GM19023 (cell line): ENCODE measurements around the gene STAT6.

ENCODE experiments used
- ATAC-seq: cut with Tn5 transposase; IDR thresholded peaks from one replicate; pipeline ENCODE4 v1.9.1; 2021; ENCODE audit warnings: mild to moderate bottlenecking, moderate library complexity; ENCODE audit not compliant: unreplicated experiment

Gene STAT6

DNA sequence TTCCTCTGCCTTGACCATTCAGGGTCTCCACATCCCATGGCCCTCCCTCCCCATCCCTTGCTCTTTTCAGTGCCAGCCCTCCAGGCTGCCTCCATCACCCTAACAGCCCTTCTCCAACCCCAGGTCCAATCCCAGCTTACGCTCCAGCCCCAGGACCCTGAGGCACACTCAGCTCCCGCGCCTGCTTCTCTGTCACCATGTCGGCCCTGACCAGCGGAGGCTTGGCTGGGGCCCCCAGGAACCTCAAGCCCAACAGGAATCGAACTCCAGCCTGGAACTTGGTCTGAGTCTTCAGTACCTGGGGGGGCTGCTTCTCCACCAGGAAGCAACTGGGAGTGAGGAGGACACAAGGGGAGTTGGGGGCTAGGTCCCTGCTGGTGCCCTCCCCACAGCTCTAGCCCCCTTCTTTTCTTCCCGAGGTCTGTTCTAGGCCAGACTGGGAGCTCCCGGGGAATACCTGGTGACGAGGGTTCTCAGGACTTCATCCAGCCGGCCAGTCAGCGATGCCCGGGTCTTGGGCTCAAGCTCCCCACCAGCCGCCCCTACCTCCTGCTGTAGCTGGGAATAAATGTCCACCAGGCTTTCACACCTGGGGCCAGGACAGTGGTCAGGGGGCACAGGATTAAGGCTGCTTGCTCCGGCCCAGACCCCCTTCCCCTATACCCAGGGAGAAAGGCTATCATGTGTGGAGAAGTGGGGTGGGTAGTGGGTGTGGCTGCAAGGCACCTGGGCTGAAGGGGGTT is 6.0 kb downstream of the STAT6 start:
- ATAC-seq = no peak

GRCh38 chr12:57104292-57104910 is 6.8 kb downstream of the STAT6 start:
- ATAC-seq = no peak

- no peak for ATAC-seq
These were observed 7.3 kb downstream of the STAT6 start for GRCh38 chr12:57103856-57104255.

DNA sequence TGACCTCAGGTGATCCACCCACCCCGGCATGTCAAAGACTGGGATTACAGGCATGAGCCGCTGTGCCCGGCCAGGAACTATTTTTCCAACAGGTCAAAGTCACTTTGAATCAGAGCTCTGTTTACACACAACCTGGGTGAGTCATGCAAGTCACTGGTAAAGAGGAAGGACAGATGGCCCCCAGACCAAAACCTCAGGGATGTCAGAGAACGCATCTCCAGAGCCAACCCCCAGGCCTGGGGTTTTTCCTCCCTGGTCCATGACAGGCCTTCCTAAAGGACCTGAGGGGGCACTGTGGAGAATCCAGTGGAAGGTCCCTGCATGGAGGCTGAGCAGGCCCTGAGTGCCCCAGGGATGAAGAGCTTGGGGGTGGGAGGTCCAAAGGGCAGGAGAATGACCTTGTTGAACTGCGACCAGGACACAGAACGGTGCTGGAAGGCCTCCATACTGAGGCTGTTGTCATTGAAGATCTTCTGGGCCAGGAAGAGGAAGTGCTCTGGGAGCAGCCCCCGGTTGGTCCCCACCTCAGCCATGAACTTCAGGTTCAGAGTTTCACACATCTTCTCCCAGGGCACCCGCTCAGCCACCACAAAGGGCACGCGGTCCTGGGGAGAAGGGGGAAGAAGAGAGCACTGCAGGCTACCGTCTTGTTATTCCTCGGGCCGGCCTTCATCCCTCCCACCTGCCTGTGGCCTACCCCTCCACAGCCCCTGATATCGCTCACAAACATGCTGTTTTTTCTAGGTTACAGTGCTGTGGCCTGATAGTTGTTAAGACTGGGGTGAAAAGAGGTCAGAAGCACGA is 9.1 kb downstream of the STAT6 start:
- ATAC-seq = no peak

DNA sequence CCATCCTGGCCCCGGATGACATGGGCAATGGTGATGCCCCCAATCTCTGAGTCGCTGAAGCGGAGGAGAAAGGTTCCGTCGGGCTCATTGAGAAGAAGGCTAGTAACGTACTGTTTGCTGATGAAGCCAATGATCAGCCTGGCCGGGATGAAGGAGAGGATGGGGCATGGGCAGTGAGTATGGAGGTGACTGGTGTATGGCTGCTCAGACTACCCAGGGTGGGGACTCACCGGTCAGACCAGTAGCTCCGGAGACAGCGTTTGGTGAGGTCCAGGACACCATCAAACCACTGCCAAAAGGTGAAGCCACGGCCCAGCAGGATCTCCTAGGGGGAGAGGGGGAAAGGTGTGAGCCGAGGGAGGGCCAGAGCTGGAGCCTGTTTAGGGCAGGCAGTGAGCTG is 11.4 kb downstream of the STAT6 start:
- ATAC-seq = no peak

GRCh38 chr12:57099047-57099714 is 12.0 kb downstream of the STAT6 start:
- ATAC-seq = no peak

GRCh38 chr12:57098546-57098945 is 12.6 kb downstream of the STAT6 start:
- ATAC-seq = no peak

DNA sequence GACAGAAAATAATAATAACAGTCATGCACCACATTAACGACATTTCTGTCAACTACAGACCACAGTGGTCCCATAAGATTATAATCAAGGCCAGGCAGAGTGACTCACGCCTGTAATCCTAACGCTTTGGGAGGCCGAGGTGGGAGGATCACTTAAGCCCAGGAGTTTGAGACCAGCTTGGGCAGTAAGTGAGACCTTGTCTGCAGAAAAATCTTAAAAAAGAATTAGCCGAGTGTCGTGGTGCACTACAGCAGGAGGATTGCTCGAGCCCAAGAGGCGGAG is 13.7 kb downstream of the STAT6 start:
- ATAC-seq = no peak

GRCh38 chr12:57096748-57097553 is 14.2 kb downstream of the STAT6 start:
- no peak for ATAC-seq

GRCh38 chr12:57096099-57096572 is 15.0 kb downstream of the STAT6 start:
- ATAC-seq = no peak

DNA sequence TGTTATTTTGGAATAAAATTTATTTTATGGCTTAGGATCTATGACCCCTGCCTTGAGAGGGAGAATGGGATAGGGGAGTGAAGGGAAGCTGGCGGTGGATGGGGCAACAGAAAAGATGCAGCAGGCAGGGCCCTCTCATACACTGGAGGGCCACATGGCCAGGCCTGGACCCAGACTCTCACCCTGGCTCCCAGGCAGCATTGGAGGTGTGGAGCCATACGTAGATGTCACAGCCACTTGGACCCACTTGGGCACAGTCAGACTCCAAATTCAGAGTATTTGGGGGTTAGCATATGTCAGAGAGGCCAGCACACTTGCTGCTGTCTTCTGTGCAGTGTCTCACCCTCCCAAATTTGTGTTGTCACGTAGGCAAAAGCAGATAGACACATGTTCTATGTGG is 15.7 kb downstream of the STAT6 start:
- ATAC-seq = no peak

DNA sequence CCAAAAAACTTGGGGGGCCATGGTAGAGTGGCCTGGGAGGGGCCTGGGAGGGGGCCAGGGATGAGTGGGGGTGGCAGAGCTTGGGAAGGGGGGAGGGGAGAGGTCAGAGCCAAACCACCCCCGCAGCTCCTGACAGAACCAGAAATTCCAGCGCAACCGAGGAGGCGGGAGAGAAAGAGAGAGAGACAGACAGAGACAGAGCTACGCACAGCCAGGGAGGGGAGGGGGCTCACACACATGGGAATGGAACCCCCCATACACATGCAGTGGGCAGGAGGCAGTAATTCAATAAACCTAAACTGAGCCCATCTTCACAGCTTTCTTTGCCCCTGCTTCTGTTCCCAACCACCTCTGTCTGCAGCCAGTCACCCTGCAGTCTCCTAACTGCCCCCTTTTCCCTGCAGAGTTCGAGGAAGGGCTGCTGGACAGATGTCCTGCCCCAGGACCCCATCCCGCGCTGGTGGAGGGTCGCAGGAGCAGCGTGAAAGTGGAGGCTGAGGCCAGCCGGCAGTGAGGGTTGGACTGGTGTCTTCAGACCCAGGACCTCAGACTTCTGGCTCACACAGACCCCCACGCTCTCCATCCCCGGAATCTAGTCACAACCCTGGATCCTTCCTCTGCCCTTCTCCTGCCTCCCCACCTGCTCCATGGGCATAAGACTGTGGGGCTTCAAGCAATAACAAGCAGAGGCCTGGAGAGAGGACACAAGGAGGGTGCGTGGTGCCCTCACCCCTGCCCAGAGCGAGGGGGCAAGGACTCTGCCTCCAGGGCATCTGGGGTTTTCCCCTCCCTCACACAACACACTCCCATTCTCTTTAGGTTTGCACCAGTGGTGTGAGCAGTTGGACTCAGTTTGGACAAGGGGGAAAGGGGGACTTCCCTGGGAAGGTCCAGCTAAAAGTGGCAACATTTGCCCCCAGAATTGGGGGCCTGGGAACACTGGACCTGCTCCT is 16.7 kb downstream of the STAT6 start:
- ATAC-seq = no peak

GRCh38 chr12:57093415-57094207 is 17.6 kb downstream of the STAT6 start:
- no peak for ATAC-seq

DNA sequence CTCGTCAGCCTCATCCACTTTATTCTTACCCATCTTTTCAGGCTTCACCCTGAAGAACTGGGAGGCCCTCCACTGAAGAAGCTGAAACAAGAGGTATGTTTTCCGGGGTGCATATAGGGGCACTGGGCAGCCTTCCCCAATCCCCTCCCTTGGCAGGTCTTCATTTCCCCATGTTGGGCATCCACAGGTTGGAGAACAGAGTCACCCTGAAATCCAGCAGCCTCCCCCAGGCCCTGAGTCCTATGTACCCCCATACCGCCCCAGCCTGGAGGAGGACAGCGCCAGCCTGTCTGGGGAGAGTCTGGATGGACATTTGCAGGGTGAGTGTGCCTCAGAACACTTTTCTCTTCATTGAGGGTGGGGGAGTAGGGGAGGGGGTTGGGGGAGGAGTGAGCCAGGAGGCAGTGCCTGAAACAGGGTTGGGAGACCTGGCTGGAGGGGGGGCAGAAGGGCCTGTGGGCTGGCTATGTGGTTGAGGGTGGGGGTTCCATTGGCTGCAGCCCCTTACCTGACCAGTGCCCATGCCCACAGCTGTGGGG is 18.2 kb downstream of the STAT6 start:
- no peak for ATAC-seq

DNA sequence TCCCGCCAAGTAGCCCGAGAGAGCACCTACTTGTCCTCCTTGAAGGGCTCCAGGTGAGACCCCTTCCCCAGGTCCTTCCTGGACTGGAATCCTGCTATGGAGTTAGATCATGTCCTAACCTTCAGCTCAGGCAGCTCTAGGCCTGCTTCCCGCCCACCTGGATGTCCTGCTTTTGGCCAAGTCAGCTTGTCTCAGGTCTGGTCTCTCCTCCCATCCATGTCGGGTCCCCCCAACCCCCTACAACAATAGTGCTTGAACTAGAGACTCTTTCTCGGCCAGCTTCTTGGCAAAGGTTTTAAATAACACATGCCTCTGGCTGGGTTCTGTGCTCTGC is 18.7 kb downstream of the STAT6 start:
- ATAC-seq = no peak

- ATAC-seq = no peak
These were observed 19.3 kb downstream of the STAT6 start for GRCh38 chr12:57091638-57092528.

DNA sequence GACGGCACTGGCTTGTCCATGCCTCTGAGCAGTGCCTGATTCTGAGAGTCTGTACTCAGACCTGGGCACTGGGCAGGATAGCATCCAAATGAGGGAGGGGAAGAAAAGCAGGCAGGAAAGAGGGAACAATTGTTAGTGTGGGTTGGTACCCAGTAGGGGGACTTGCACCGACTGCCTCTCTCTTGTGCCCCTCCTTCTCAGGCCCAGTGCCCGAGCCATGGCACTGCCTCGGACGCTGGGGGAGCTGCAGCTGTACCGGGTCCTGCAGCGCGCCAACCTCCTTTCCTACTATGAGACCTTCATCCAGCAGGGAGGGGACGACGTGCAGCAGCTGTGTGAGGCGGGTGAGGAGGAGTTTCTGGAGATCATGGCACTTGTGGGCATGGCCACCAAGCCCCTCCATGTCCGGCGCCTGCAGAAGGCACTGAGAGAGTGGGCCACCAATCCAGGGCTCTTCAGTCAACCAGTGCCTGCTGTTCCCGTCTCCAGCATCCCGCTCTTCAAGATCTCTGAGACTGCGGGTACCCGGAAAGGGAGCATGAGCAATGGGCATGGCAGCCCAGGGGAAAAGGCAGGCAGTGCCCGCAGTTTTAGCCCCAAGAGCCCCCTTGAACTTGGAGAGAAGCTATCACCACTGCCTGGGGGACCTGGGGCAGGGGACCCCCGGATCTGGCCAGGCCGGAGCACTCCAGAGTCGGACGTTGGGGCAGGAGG is 20.1 kb downstream of the STAT6 start:
- no peak for ATAC-seq
